Measurements from ENCODE around the gene ZNF738.

- TF ChIP-seq CTCF (conservative IDR thresholded peaks at IDR 0.05 in 1 of 2, IDR thresholded peaks at IDR 0.05 in 1 of 2; ENCODE audit: low read depth in 1 of 2, low read length in 2 of 2) (no peak), EZH2 (IDR thresholded peaks at IDR 0.05; ENCODE audit: low read length, missing control alignments) (no peak)
Observed at GRCh38 chr19:21328885-21329605, 29.8 kb upstream of the ZNF738 start, which contains the start of gene ZNF708.

Measured in fibroblast of lung (primary cell).